Esophagus squamous epithelium (tissue), 4 donors: ENCODE measurements around the gene VAMP1.

Experiments used
- CTCF ChIP-seq, 6 experiments: fragments of 450-650 bp in 4 of 6; fragments of 200-600 bp in 2 of 6; sonication (generic) in 2 of 6; IDR thresholded peaks; one replicate each; pipeline ENCODE4 v1.5.1; 2016 to 2019; ENCODE audit warnings: antibody characterized with exemption in 6 of 6, mild to moderate bottlenecking in 4 of 6, moderate library complexity in 4 of 6
- POLR2A ChIP-seq, 4 donors: fragments of 450-650 bp; IDR thresholded peaks; one replicate each; pipeline ENCODE4 v1.6.1; 2017; ENCODE audit warnings: antibody characterized with exemption in 4 of 4, mild to moderate bottlenecking in 4 of 4, moderate library complexity in 3 of 4

- TF ChIP-seq POLR2A (IDR thresholded peaks at IDR 0.05) = no peak
- no peak for TF ChIP-seq CTCF (IDR thresholded peaks at IDR 0.05)
Measured at GRCh38 chr12:6425590-6426531, 44.6 kb downstream of the VAMP1 start.
